NT2/D1 (cell line): ENCODE results near the gene ZNF460.

Experiments used
- SUZ12 ChIP-seq: IDR thresholded peaks from 2 replicates; pipeline ENCODE4 v1.6.1; 2011; ENCODE audit not compliant: insufficient read length, insufficient read depth; ENCODE audit errors: extremely low read depth
- YY1 ChIP-seq: IDR thresholded peaks from 2 replicates; pipeline ENCODE4 v1.6.1; 2011; ENCODE audit not compliant: insufficient read length, insufficient read depth
- ZNF274 ChIP-seq: IDR thresholded peaks from 2 replicates; pipeline ENCODE4 v1.6.1; 2011; ENCODE audit warnings: mild to moderate bottlenecking, low read depth, low read length

GRCh38 chr19:57276430-57276829 lies 3.9 kb upstream of the ZNF460 start:
- TF ChIP-seq SUZ12, result no peak
- TF ChIP-seq ZNF274, result no peak
- TF ChIP-seq YY1, result no peak
